Neural cell (in vitro differentiated cells): ENCODE results near the gene SLC12A9.
"Not testable (repeated sequence)": the region's sequence is repeated elsewhere in the genome, so short reads cannot be mapped to it uniquely, and the experiment has no call there.

Experiments
- EZH2 ChIP-seq: fragments of 200-600, 300-800 bp; shearing (Covaris generic), sonication (generic); IDR thresholded peaks from 2 replicates; pipeline ENCODE4 v1.6.1; 2014; ENCODE audit warnings: antibody characterized with exemption, low read length, borderline replicate concordance, mild to moderate bottlenecking; ENCODE audit not compliant: insufficient read depth, poor library complexity, severe bottlenecking
- POLR2AphosphoS5 ChIP-seq: IDR thresholded peaks from 2 replicates; pipeline ENCODE4 v1.6.1; 2012
- SMC3 ChIP-seq: fragments of 450-650 bp; conservative IDR thresholded peaks from 2 replicates; pipeline ENCODE4 v1.6.1; 2014; ENCODE audit warnings: antibody characterized with exemption, mild to moderate bottlenecking, moderate library complexity; ENCODE audit not compliant: poor library complexity
- TF ChIP-seq, protein P1 (sequence below): fragments of 450-650 bp; IDR thresholded peaks from 2 replicates; pipeline ENCODE4 v1.5.1; 2014; ENCODE audit warnings: antibody characterized with exemption, mild to moderate bottlenecking, moderate library complexity; ENCODE audit not compliant: poor library complexity, severe bottlenecking

- TF ChIP-seq, protein P1, sequence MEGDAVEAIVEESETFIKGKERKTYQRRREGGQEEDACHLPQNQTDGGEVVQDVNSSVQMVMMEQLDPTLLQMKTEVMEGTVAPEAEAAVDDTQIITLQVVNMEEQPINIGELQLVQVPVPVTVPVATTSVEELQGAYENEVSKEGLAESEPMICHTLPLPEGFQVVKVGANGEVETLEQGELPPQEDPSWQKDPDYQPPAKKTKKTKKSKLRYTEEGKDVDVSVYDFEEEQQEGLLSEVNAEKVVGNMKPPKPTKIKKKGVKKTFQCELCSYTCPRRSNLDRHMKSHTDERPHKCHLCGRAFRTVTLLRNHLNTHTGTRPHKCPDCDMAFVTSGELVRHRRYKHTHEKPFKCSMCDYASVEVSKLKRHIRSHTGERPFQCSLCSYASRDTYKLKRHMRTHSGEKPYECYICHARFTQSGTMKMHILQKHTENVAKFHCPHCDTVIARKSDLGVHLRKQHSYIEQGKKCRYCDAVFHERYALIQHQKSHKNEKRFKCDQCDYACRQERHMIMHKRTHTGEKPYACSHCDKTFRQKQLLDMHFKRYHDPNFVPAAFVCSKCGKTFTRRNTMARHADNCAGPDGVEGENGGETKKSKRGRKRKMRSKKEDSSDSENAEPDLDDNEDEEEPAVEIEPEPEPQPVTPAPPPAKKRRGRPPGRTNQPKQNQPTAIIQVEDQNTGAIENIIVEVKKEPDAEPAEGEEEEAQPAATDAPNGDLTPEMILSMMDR, result not testable (repeated sequence)
- not testable (repeated sequence) for TF ChIP-seq EZH2, POLR2AphosphoS5, SMC3
These were observed 2.4 kb downstream of the SLC12A9 start for GRCh38 chr7:100854899-100855298.
